Breast epithelium (tissue), 4 donors: Measurements from ENCODE around the gene RYR1. TPM values are rescaled to one million over a fixed set of nuclear protein-coding genes. Genes with fewer than 3 reads are reported as not detected.

Source experiments
- DNase-seq, 2 donors: peaks; one replicate each; pipeline ENCODE4 v3.0.0-alpha.2; 2019; ENCODE audit warnings: low spot score in 2 of 2
- H3K27ac ChIP-seq, 2 donors: fragments of 200-600 bp; sonication (generic) in 1 of 2; one replicate each; pipeline ENCODE4 v1.5.1; 2016 to 2019; ENCODE audit warnings: mild to moderate bottlenecking in 1 of 2
- H3K27me3 ChIP-seq, 2 donors: fragments of 200-600 bp; sonication (generic) in 1 of 2; one replicate each; pipeline versions ENCODE4 v1.5.1 to v1.6.0; 2017 to 2019; ENCODE audit warnings: control low read depth in 1 of 2, mild to moderate bottlenecking in 1 of 2
- H3K36me3 ChIP-seq: fragments of 200-600 bp; one replicate; pipeline ENCODE4 v1.5.1; 2019
- H3K4me1 ChIP-seq, 2 donors: fragments of 200-600 bp; sonication (generic); one replicate each; pipeline ENCODE4 v1.5.1; 2016 to 2019; ENCODE audit warnings: control low read depth in 1 of 2
- H3K4me3 ChIP-seq, 3 donors: fragments of 200-600 bp; sonication (generic); 1 replicate in 2 of 3; 2 replicates in 1 of 3; pipeline ENCODE4 v1.5.1; 2016 to 2019; ENCODE audit warnings: mild to moderate bottlenecking in 3 of 3, moderate library complexity in 2 of 3
- H3K9me3 ChIP-seq, 2 donors: fragments of 200-600 bp; sonication (generic) in 1 of 2; one replicate each; pipeline ENCODE4 v1.5.1; 2016 to 2019; ENCODE audit warnings: control low read depth in 1 of 2
- POLR2A ChIP-seq: fragments of 450-650 bp; IDR thresholded peaks from one replicate; pipeline ENCODE4 v1.6.1; 2016; ENCODE audit warnings: antibody characterized with exemption, mild to moderate bottlenecking, moderate library complexity
- POLR2AphosphoS5 ChIP-seq, 3 donors: sonication (generic); formaldehyde crosslinking; IDR thresholded peaks; one replicate each; pipeline ENCODE4 v1.6.1; 2017; ENCODE audit warnings: antibody characterized with exemption in 3 of 3
- intact Hi-C: fragments of 100-400 bp; cut with DNase I; formaldehyde crosslinking; loops from one replicate; pipeline ENCODE4 v1.15.1; 2023; ENCODE audit warnings: low total_unique reads
- total RNA-seq, 3 donors: library from RNA; depleted of rRNA; stranded (reverse); fragments of >200 nt; gene quantifications; one replicate each; pipeline ENCODE4 v1.1.0, GENCODE V29; 2016
- TF ChIP-seq, protein P1 (sequence below), 3 donors: fragments of 450-650 bp; IDR thresholded peaks; one replicate each; pipeline ENCODE4 v1.5.1; 2016 to 2017; ENCODE audit warnings: antibody characterized with exemption in 3 of 3, mild to moderate bottlenecking in 3 of 3, moderate library complexity in 3 of 3

RYR1 gene
- total RNA-seq, 3 donors from 2014 or later = 1.3 to 6.7 (median 3.5) TPM

DNA sequence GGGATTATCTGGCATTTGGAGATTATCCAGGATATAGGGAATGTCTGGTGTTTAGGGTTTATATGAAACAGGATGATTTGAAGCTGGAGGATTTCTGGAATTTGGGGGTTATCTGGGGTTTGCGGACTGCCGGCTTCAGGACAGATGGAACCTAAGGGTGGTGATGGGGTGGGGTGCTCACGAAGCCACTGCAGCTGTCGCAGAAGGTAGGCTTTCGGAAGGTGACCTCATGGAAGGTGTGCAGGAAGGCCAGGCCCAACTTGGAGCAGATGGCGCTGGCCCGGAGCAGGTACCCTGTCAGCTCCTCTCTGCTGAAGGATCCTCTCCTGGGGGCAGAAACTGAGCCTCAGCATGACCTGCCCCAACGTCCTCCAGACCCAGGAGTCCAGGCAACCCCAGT lies 21.0 kb upstream of the RYR1 start:
- H3K36me3 ChIP-seq = no peaks in the 10 kb centered on the region
- no peaks in the 10 kb centered on the region for H3K4me1 ChIP-seq
- no peak for DNase-seq
- no peak for TF ChIP-seq POLR2AphosphoS5 (IDR thresholded peaks at IDR 0.05)
- TF ChIP-seq POLR2A = no peak
- TF ChIP-seq, protein P1, sequence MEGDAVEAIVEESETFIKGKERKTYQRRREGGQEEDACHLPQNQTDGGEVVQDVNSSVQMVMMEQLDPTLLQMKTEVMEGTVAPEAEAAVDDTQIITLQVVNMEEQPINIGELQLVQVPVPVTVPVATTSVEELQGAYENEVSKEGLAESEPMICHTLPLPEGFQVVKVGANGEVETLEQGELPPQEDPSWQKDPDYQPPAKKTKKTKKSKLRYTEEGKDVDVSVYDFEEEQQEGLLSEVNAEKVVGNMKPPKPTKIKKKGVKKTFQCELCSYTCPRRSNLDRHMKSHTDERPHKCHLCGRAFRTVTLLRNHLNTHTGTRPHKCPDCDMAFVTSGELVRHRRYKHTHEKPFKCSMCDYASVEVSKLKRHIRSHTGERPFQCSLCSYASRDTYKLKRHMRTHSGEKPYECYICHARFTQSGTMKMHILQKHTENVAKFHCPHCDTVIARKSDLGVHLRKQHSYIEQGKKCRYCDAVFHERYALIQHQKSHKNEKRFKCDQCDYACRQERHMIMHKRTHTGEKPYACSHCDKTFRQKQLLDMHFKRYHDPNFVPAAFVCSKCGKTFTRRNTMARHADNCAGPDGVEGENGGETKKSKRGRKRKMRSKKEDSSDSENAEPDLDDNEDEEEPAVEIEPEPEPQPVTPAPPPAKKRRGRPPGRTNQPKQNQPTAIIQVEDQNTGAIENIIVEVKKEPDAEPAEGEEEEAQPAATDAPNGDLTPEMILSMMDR (IDR thresholded peaks at IDR 0.05) = no peak
- no peaks in the 10 kb centered on the region for H3K9me3 ChIP-seq
- H3K4me3 ChIP-seq = no peak overlapping the region
- no peaks in the 10 kb centered on the region for H3K27me3 ChIP-seq
- H3K27ac ChIP-seq = no peak overlapping the region
- intact Hi-C loops = no loop called here

DNA sequence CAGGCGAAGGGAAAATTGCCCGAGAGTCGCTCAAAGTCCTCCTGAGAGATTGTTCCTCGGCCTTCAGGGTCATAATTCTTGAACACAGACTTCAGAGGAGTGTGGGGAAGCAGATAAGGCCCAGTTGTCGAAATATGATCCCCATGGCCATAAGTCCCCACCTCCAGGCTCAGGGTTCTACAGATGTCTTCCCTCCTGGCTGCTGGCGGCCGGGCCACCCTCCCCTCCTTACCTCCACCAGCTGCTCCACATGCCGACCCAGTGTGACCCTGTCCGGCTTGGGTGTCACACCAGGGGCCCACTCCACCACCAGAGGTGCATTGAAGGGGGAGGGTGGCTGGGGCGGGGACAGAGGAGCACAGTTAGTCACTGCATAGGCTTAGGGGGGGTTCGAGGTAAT lies 20.5 kb upstream of the RYR1 start:
- no peaks in the 10 kb centered on the region for H3K4me1 ChIP-seq
- H3K27me3 ChIP-seq = no peaks in the 10 kb centered on the region
- no peak overlapping the region for H3K27ac ChIP-seq
- intact Hi-C loops = no loop called here
- no peak for DNase-seq
- H3K4me3 ChIP-seq = no peak overlapping the region
- TF ChIP-seq POLR2AphosphoS5 (IDR thresholded peaks at IDR 0.05) (no peak), POLR2A (no peak)
- TF ChIP-seq, protein P1 (IDR thresholded peaks at IDR 0.05) = no peak
- H3K36me3 ChIP-seq = no peaks in the 10 kb centered on the region
- H3K9me3 ChIP-seq = no peaks in the 10 kb centered on the region

- no peak for TF ChIP-seq POLR2AphosphoS5 (IDR thresholded peaks at IDR 0.05)
- no peak for TF ChIP-seq POLR2A
- TF ChIP-seq, protein P1 (IDR thresholded peaks at IDR 0.05) = no peak
- Histone ChIP-seq H3K27ac (no peak overlapping the region), H3K27me3 (no peaks in the 10 kb centered on the region), H3K4me3 (no peak overlapping the region), H3K4me1 (no peaks in the 10 kb centered on the region), H3K9me3 (no peaks in the 10 kb centered on the region), H3K36me3 (no peaks in the 10 kb centered on the region)
- DNase-seq = no peak
- intact Hi-C loops = no loop called here
These were observed 20.1 kb upstream of the RYR1 start for GRCh38 chr19:38413416-38413815.

- Histone ChIP-seq H3K9me3 (no peaks in the 10 kb centered on the region), H3K27ac (no peak overlapping the region), H3K4me3 (no peak overlapping the region), H3K36me3 (no peaks in the 10 kb centered on the region), H3K27me3 (no peaks in the 10 kb centered on the region), H3K4me1 (no peaks in the 10 kb centered on the region)
- no peak for DNase-seq
- intact Hi-C loops = no loop called here
- no peak for TF ChIP-seq POLR2A
These were observed 16.3 kb upstream of the RYR1 start for GRCh38 chr19:38417146-38417543.

DNA sequence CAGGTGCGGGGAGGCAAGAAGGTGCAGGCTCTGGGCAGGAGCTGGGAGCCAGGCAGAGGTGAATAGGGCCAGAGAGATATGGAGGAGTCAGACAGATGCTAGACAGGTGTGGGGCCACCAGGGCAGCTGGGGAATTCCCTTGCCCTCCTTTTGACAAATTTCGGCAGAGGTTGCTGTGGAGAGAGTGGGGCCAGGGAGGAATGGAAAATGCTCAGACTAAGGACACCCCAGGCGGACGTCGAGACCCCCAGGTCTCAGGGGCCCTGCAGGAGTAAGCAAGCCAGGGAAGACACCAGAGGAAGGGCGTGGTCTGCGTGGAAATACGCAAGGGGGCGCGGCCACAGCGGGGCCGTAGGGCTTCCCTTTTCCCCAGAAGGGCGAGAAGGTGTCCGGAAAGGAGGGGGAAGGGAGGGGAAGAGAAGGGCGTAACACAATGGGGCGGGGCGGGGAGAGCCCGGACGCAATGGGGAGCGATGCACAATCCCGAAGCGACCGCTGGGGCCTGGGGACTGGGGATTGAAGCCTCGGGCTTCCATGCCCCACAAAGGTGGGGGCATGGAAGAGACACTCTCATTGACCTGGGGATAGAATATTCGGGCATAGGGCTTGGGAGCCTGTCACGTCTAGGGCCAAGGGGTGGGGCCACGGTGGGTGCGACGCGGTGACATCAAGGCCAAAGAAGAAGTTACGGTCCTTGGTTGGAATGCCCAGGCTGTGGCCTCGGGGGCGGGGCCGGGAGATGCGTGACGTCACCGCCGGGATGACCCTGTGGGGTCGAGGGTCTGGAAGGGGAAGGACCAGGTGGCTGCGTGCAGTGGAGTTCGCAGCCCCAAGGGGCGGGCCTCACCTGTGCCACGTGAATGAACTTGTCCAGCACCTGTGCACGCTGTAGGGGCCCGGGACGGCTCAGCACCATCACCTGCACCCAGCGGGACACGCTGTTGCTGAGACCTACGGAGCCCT lies 15.7 kb upstream of the RYR1 start:
- H3K4me1 ChIP-seq = no peaks in the 10 kb centered on the region
- H3K27ac ChIP-seq = no peak overlapping the region
- no peak for TF ChIP-seq POLR2AphosphoS5 (IDR thresholded peaks at IDR 0.05)
- TF ChIP-seq, protein P1 (IDR thresholded peaks at IDR 0.05) = peak in 1 of 3 donors; percentile 10
- no peaks in the 10 kb centered on the region for H3K36me3 ChIP-seq
- no peak for DNase-seq
- intact Hi-C loops = no loop called here
- no peaks in the 10 kb centered on the region for H3K9me3 ChIP-seq
- peaks cover 0 to 1% of the 10 kb centered on the region in 2 donors for H3K27me3 ChIP-seq
- peak overlapping the region; percentile 15 to 66 (median 48) for H3K4me3 ChIP-seq
